Uterus (tissue), 2 donors: ENCODE results near the gene ERH.

Source experiments
- CTCF ChIP-seq, 4 experiments: fragments of 200-600 bp in 2 of 4; fragments of 450-650 bp in 2 of 4; sonication (generic) in 2 of 4; IDR thresholded peaks; one replicate each; pipeline ENCODE4 v1.5.1; 2016 to 2019; ENCODE audit warnings: antibody characterized with exemption in 4 of 4, mild to moderate bottlenecking in 2 of 4, moderate library complexity in 1 of 4
- POLR2A ChIP-seq, 2 donors: fragments of 450-650 bp; IDR thresholded peaks; one replicate each; pipeline ENCODE4 v1.6.1; 2016; ENCODE audit warnings: antibody characterized with exemption in 2 of 2, mild to moderate bottlenecking in 1 of 2, moderate library complexity in 1 of 2

GRCh38 chr14:69430306-69430939 is 32.3 kb upstream of the ERH start:
- TF ChIP-seq POLR2A (IDR thresholded peaks at IDR 0.05) (no peak), CTCF (IDR thresholded peaks at IDR 0.05) (no peak)
